UCSD-AML1 (cell line): ENCODE data around the gene EGLN2.
A peak's percentile ranks its signal among the peaks of the same experiment; 100 is the strongest.
"Not testable (repeated sequence)": the region's sequence is repeated elsewhere in the genome, so short reads cannot be mapped to it uniquely, and the experiment has no call there.

Source experiments
- DNase-seq: peaks from one replicate; lab custom pipeline; 2025; ENCODE audit not compliant: unreplicated experiment; lab: John Stamatoyannopoulos, UW

Gene EGLN2

GRCh38 chr19:40801426-40802299, 2.7 kb downstream of the EGLN2 start:
- no peak for DNase-seq

GRCh38 chr19:40802300-40803169, 3.5 kb downstream of the EGLN2 start:
- DNase-seq: peak; percentile 40

- no peak for DNase-seq
These were observed 4.3 kb downstream of the EGLN2 start for GRCh38 chr19:40803170-40803856.

- DNase-seq: no peak
These were observed 5.1 kb downstream of the EGLN2 start for GRCh38 chr19:40803857-40804782.

- no peak for DNase-seq
These were observed 5.8 kb downstream of the EGLN2 start for GRCh38 chr19:40804783-40805242.

GRCh38 chr19:40805258-40805868, 6.4 kb downstream of the EGLN2 start:
- no peak for DNase-seq

- peak; percentile 59 for DNase-seq
These were observed 7.6 kb downstream of the EGLN2 start for GRCh38 chr19:40806423-40807146.

- DNase-seq: no peak
These were observed 8.4 kb downstream of the EGLN2 start for GRCh38 chr19:40807147-40808020.

GRCh38 chr19:40808021-40808325, 9.0 kb downstream of the EGLN2 start:
- no peak for DNase-seq

GRCh38 chr19:40808497-40808896, 9.5 kb downstream of the EGLN2 start:
- DNase-seq: no peak

- DNase-seq: no peak
These were observed 10.5 kb downstream of the EGLN2 start for GRCh38 chr19:40809358-40810086.

- DNase-seq: no peak
These were observed 11.2 kb downstream of the EGLN2 start for GRCh38 chr19:40810160-40810559.

GRCh38 chr19:40810649-40811408, 11.8 kb downstream of the EGLN2 start:
- DNase-seq: peak; percentile 72

GRCh38 chr19:40811478-40812341, 12.7 kb downstream of the EGLN2 start:
- no peak for DNase-seq

- DNase-seq: not testable (repeated sequence)
These were observed 13.6 kb downstream of the EGLN2 start for GRCh38 chr19:40812571-40812970.

- no peak for DNase-seq
These were observed 14.2 kb downstream of the EGLN2 start for GRCh38 chr19:40813182-40813581.
